Fibroblast of skin of right quadriceps (primary cell): ENCODE data around the gene NLRP9.

Experiments used
- DNase-seq: peaks from one replicate; pipeline ENCODE4 v3.0.0-alpha.2; 2013

Gene NLRP9

GRCh38 chr19:55703790-55704215, 34.4 kb downstream of the NLRP9 start:
- no peak for DNase-seq

GRCh38 chr19:55702131-55702627, 36.0 kb downstream of the NLRP9 start:
- no peak for DNase-seq

- DNase-seq: no peak
These were observed 37.4 kb downstream of the NLRP9 start for GRCh38 chr19:55700813-55701212.

- no peak for DNase-seq
These were observed 39.0 kb downstream of the NLRP9 start for GRCh38 chr19:55699221-55699620.

- DNase-seq: no peak
These were observed 39.9 kb downstream of the NLRP9 start for GRCh38 chr19:55698256-55698655.

GRCh38 chr19:55697698-55698097, 40.5 kb downstream of the NLRP9 start:
- no peak for DNase-seq

GRCh38 chr19:55697069-55697440, 41.1 kb downstream of the NLRP9 start:
- DNase-seq: no peak

- DNase-seq: no peak
These were observed 41.7 kb downstream of the NLRP9 start for GRCh38 chr19:55696301-55697068.

- no peak for DNase-seq
These were observed 42.5 kb downstream of the NLRP9 start for GRCh38 chr19:55695511-55696290.

GRCh38 chr19:55694656-55695491, 43.3 kb downstream of the NLRP9 start:
- no peak for DNase-seq

GRCh38 chr19:55694241-55694655, 44.0 kb downstream of the NLRP9 start:
- no peak for DNase-seq

GRCh38 chr19:55693336-55693974, 44.7 kb downstream of the NLRP9 start:
- DNase-seq: no peak

- no peak for DNase-seq
These were observed 45.5 kb downstream of the NLRP9 start for GRCh38 chr19:55692681-55693081.

- DNase-seq: no peak
These were observed 46.4 kb downstream of the NLRP9 start for GRCh38 chr19:55691561-55692481.

- DNase-seq: no peak
These were observed 47.2 kb downstream of the NLRP9 start for GRCh38 chr19:55690769-55691545.

GRCh38 chr19:55690109-55690768, 48.0 kb downstream of the NLRP9 start:
- DNase-seq: no peak

GRCh38 chr19:55689411-55690108, 48.6 kb downstream of the NLRP9 start:
- DNase-seq: no peak

- DNase-seq: no peak
These were observed 49.6 kb downstream of the NLRP9 start for GRCh38 chr19:55688422-55689218.
